Activated naive CD8-positive, alpha-beta T cell treated with anti-CD3 and anti-CD28 coated beads for 36 hours (primary cell): ENCODE data around the gene VPS4B. TPM values are rescaled to one million over a fixed set of nuclear protein-coding genes. Genes with fewer than 3 reads are reported as not detected.

Experiments
- total RNA-seq, 2 experiments: library from RNA; stranded (reverse); gene quantifications; one replicate each; pipeline ENCODE4 v1.2.3, GENCODE V29; 2021

Gene VPS4B
- total RNA-seq, 2 experiments from 2014 or later, result 43.3 to 47.3 TPM

Other genes starting within 250 kb of the VPS4B start
- gene BCL2, start 102.7 kb downstream of the VPS4B start, total RNA-seq, result 10 to 100 TPM; 62.8 to 67.3 TPM
- gene KDSR, start 55.3 kb downstream of the VPS4B start, total RNA-seq, result 10 to 100 TPM; 50.5 to 55.8 TPM
- not detected for gene SERPINB5, start 54.5 kb upstream of the VPS4B start, total RNA-seq
- gene SERPINB12, start 119.9 kb upstream of the VPS4B start, total RNA-seq, result not detected
- not detected for gene SERPINB13, start 164.9 kb upstream of the VPS4B start, total RNA-seq
- not detected for gene SERPINB4, start 221.8 kb upstream of the VPS4B start, total RNA-seq
- gene SERPINB3, start 239.4 kb upstream of the VPS4B start, total RNA-seq, result not detected